Activated CD4-positive, CD25-positive, alpha-beta regulatory T cell treated with anti-CD3 and anti-CD28 coated beads, Interleukin-2, amount 50 U/mL, for 16 hours (primary cell): Measurements from ENCODE around the gene FOXI2.

Experiments
- DNase-seq: peaks from one replicate; pipeline ENCODE4 v3.0.0-alpha.2; 2020; ENCODE audit warnings: low read depth, low spot score

FOXI2 gene

GRCh38 chr10:127743205-127743604 is 6.2 kb downstream of the FOXI2 start:
- no peak for DNase-seq

- no peak for DNase-seq
Measured at GRCh38 chr10:127744956-127745355, 8.0 kb downstream of the FOXI2 start.

GRCh38 chr10:127745861-127746260 is 8.9 kb downstream of the FOXI2 start:
- DNase-seq, result no peak

- DNase-seq, result no peak
Measured at GRCh38 chr10:127755753-127756152, 18.8 kb downstream of the FOXI2 start.

GRCh38 chr10:127756264-127756663 is 19.3 kb downstream of the FOXI2 start:
- DNase-seq, result no peak

GRCh38 chr10:127757033-127757432 is 20.0 kb downstream of the FOXI2 start:
- DNase-seq, result no peak

GRCh38 chr10:127759276-127759675 is 22.3 kb downstream of the FOXI2 start:
- no peak for DNase-seq

GRCh38 chr10:127762925-127763324 is 25.9 kb downstream of the FOXI2 start:
- no peak for DNase-seq

- DNase-seq, result no peak
Measured at GRCh38 chr10:127774766-127775559, 38.0 kb downstream of the FOXI2 start.

GRCh38 chr10:127776816-127777215 is 39.8 kb downstream of the FOXI2 start:
- DNase-seq, result no peak

GRCh38 chr10:127781412-127781811 is 44.4 kb downstream of the FOXI2 start:
- no peak for DNase-seq

GRCh38 chr10:127787873-127788272 is 50.9 kb downstream of the FOXI2 start:
- no peak for DNase-seq

- no peak for DNase-seq
Measured at GRCh38 chr10:127790066-127790624, 53.2 kb downstream of the FOXI2 start.
